ENCODE data around the gene YIPF2.

- TF ChIP-seq POLR2A (IDR thresholded peaks at IDR 0.05), result no peak
- TF ChIP-seq, protein P1, sequence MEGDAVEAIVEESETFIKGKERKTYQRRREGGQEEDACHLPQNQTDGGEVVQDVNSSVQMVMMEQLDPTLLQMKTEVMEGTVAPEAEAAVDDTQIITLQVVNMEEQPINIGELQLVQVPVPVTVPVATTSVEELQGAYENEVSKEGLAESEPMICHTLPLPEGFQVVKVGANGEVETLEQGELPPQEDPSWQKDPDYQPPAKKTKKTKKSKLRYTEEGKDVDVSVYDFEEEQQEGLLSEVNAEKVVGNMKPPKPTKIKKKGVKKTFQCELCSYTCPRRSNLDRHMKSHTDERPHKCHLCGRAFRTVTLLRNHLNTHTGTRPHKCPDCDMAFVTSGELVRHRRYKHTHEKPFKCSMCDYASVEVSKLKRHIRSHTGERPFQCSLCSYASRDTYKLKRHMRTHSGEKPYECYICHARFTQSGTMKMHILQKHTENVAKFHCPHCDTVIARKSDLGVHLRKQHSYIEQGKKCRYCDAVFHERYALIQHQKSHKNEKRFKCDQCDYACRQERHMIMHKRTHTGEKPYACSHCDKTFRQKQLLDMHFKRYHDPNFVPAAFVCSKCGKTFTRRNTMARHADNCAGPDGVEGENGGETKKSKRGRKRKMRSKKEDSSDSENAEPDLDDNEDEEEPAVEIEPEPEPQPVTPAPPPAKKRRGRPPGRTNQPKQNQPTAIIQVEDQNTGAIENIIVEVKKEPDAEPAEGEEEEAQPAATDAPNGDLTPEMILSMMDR (IDR thresholded peaks at IDR 0.05), result no peak
Measured at GRCh38 chr19:10922638-10923014, 5.8 kb downstream of the YIPF2 start.
